ENCODE data around the gene COL6A3. TPM values are rescaled to one million over a fixed set of nuclear protein-coding genes. Genes with fewer than 3 reads are reported as not detected.

Gene COL6A3
- total RNA-seq, 1 experiment from 2014 or later, result 0.81 TPM

GRCh38 chr2:237380768-237381167 is 33.2 kb downstream of the COL6A3 start:
- no peak for DNase-seq

More at GRCh38 chr2:237380768-237381167, 33.2 kb downstream of the COL6A3 start:
- Histone ChIP-seq H3K4me1 (ENCODE audit: insufficient read depth, low read length) (no peaks in the 10 kb centered on the region), H3K23ac (ENCODE audit: insufficient read length, low read depth, low read length) (no peak overlapping the region), H3K23me2 (ENCODE audit: insufficient read length, low read depth, low read length, poor library complexity, severe bottlenecking) (no peaks in the 10 kb centered on the region), H2BK120ac (ENCODE audit: low read depth, low read length, poor library complexity, severe bottlenecking) (no peak overlapping the region), H3K4me2 (ENCODE audit: insufficient read depth, insufficient read length, low read length) (no peak overlapping the region), H2AK5ac (ENCODE audit: insufficient read length, low read length) (no peak overlapping the region), H3K79me1 (ENCODE audit: insufficient read depth, low read depth, low read length, poor library complexity, severe bottlenecking) (no peaks in the 10 kb centered on the region), H4K8ac (replicated peaks; ENCODE audit: insufficient read length, low read depth, low read length) (no peak overlapping the region), H3K27me3 (ENCODE audit: insufficient read depth, low read length) (no peaks in the 10 kb centered on the region; the same call in 1 of the 2 replicates), H2BK15ac (ENCODE audit: low read depth, low read length) (no peak overlapping the region), H3K27ac (ENCODE audit: insufficient read length, low read depth, low read length) (no peak overlapping the region), H3K18ac (ENCODE audit: insufficient read length, low read depth, low read length) (no peak overlapping the region), H3K14ac (ENCODE audit: insufficient read depth, low read length) (no peak overlapping the region), H3K56ac (ENCODE audit: insufficient read length, low read depth, low read length) (no peak overlapping the region), H4K20me1 (ENCODE audit: control insufficient read depth, insufficient read depth, insufficient read length) (no peaks in the 10 kb centered on the region), H2AFZ (ENCODE audit: low read length) (no peak overlapping the region), H2BK12ac (ENCODE audit: insufficient read length, low read depth, low read length) (no peak overlapping the region), H3K9me3 (ENCODE audit: control insufficient read depth, low read depth, low read length) (no peaks in the 10 kb centered on the region), H3K9ac (ENCODE audit: extremely low read depth, insufficient read length, low read length) (no peak overlapping the region), H3K4ac (ENCODE audit: low read depth, low read length) (no peak overlapping the region), H2BK5ac (ENCODE audit: insufficient read length, low read length) (no peak overlapping the region), H3T11ph (ENCODE audit: low read length) (no peak overlapping the region), H4K5ac (ENCODE audit: insufficient read length, low read depth, low read length) (no peak overlapping the region), H2BK20ac (ENCODE audit: low read depth, low read length, poor library complexity, severe bottlenecking) (no peak overlapping the region), H3K79me2 (ENCODE audit: insufficient read depth, low read length) (no peaks in the 10 kb centered on the region), H4K91ac (ENCODE audit: insufficient read length, low read depth, low read length) (no peak overlapping the region)
- TF ChIP-seq CTCF (conservative IDR thresholded peaks at IDR 0.05), result no peak
- Mint-ChIP-seq H3K27me3 (ENCODE audit: low read depth) (peaks cover 24% of the 10 kb centered on the region), H3K4me1 (no peaks in the 10 kb centered on the region), H3K4me3 (no peak overlapping the region), H3K9me3 (no peaks in the 10 kb centered on the region), H3K36me3 (ENCODE audit: insufficient read depth in 1 of 3, low read depth in 3 of 3) (no peaks in the 10 kb centered on the region), H3K27ac (no peak overlapping the region)
- no CpG with 5 or more reads among the region's 6 CpGs for WGBS (ENCODE audit: extremely low coverage, insufficient read length, low lambda C conversion rate)

Measured in H9 (cell line).